SK-N-MC (cell line): ENCODE data around the gene ANAPC2.
A peak's percentile ranks its signal among the peaks of the same experiment; 100 is the strongest.

ENCODE experiments used
- DNase-seq: peaks from one replicate; pipeline ENCODE4 v3.0.0-alpha.2; 2011; ENCODE audit warnings: low read depth, low spot score
- H3K27ac ChIP-seq: fragments of 200-600 bp; sonication (generic); 2 replicates; pipeline ENCODE4 v1.5.1; 2016; ENCODE audit warnings: mixed run types
- H3K36me3 ChIP-seq: fragments of 200-600 bp; sonication (generic); 2 replicates; pipeline ENCODE4 v1.6.1; 2017; ENCODE audit warnings: antibody characterized with exemption, low read length, mixed read lengths; ENCODE audit not compliant: insufficient read depth
- H3K4me3 ChIP-seq: fragments of 200-600 bp; sonication (generic); 2 replicates; pipeline ENCODE4 v1.5.1; 2016
- H3K9ac ChIP-seq: fragments of 200-600 bp; sonication (generic); 2 replicates; pipeline ENCODE4 v1.8.0; 2017; ENCODE audit warnings: mixed run types, mixed read lengths; ENCODE audit not compliant: insufficient read length
- H3K9me3 ChIP-seq: fragments of 200-600 bp; sonication (generic); 2 replicates; pipeline ENCODE4 v1.6.1; 2017; ENCODE audit warnings: low read depth, mild to moderate bottlenecking, antibody characterized with exemption, low read length, moderate library complexity, mixed read lengths
- EZH2 ChIP-seq: fragments of 200-600 bp; sonication (generic); IDR thresholded peaks from one replicate; pipeline ENCODE4 v1.6.1; 2017; ENCODE audit warnings: antibody characterized with exemption
- FOXP2 ChIP-seq: optimal IDR thresholded peaks from 2 replicates; pipeline ENCODE3; 2011; ENCODE audit warnings: mild to moderate bottlenecking, moderate library complexity; ENCODE audit not compliant: insufficient read depth; ENCODE audit errors: extremely low read length, control extremely low read depth
- POLR2AphosphoS5 ChIP-seq: IDR thresholded peaks from 2 replicates; pipeline ENCODE4 v1.6.1; 2012; ENCODE audit warnings: mild to moderate bottlenecking, low read depth, low read length, borderline replicate concordance

Gene ANAPC2

GRCh38 chr9:137178201-137178938 is 10.0 kb downstream of the ANAPC2 start:
- Histone ChIP-seq H3K9me3 (no peaks in the 10 kb centered on the region), H3K27ac (no peak overlapping the region), H3K36me3 (peaks cover 5% of the 10 kb centered on the region; the same call in 1 of the 2 replicates), H3K4me3 (no peak overlapping the region), H3K9ac (no peak overlapping the region)
- TF ChIP-seq POLR2AphosphoS5, result no peak
- TF ChIP-seq EZH2, result no peak
- TF ChIP-seq FOXP2, result no peak
- no peak for DNase-seq

- H3K9me3 ChIP-seq, result no peaks in the 10 kb centered on the region
- H3K9ac ChIP-seq, result no peak overlapping the region
- no peak overlapping the region for H3K4me3 ChIP-seq
- no peak for DNase-seq
- no peak overlapping the region for H3K27ac ChIP-seq
- TF ChIP-seq POLR2AphosphoS5 (no peak), EZH2 (no peak), FOXP2 (no peak)
- no peaks in the 10 kb centered on the region; the same call in 1 of the 2 replicates for H3K36me3 ChIP-seq
These were observed 11.8 kb downstream of the ANAPC2 start for GRCh38 chr9:137176302-137177182.

GRCh38 chr9:137175345-137175961 is 12.9 kb downstream of the ANAPC2 start:
- Histone ChIP-seq H3K9ac (no peak overlapping the region), H3K9me3 (no peaks in the 10 kb centered on the region)
- no peak for DNase-seq

GRCh38 chr9:137174722-137175293 is 13.6 kb downstream of the ANAPC2 start:
- TF ChIP-seq FOXP2 (no peak), EZH2 (no peak), POLR2AphosphoS5 (no peak)
- H3K36me3 ChIP-seq, result no peaks in the 10 kb centered on the region; the same call in 1 of the 2 replicates
- no peaks in the 10 kb centered on the region for H3K9me3 ChIP-seq
- peak overlapping the region; percentile 58 for H3K4me3 ChIP-seq
- no peak for DNase-seq
- no peak overlapping the region for H3K9ac ChIP-seq
- H3K27ac ChIP-seq, result no peak overlapping the region

More at GRCh38 chr9:137175345-137175961, 12.9 kb downstream of the ANAPC2 start:
- peak overlapping the region; percentile 57; the same call in 1 of the 2 replicates for H3K4me3 ChIP-seq
- no peaks in the 10 kb centered on the region; the same call in 1 of the 2 replicates for H3K36me3 ChIP-seq
- TF ChIP-seq FOXP2 (no peak), POLR2AphosphoS5 (no peak; the same call in 1 of the 2 replicates), EZH2 (no peak)
- no peak overlapping the region for H3K27ac ChIP-seq

GRCh38 chr9:137173796-137174664 is 14.3 kb downstream of the ANAPC2 start:
- H3K4me3 ChIP-seq, result peak overlapping the region; percentile 58
- no peaks in the 10 kb centered on the region for H3K9me3 ChIP-seq
- no peaks in the 10 kb centered on the region for H3K36me3 ChIP-seq
- DNase-seq, result no peak
- H3K9ac ChIP-seq, result no peak overlapping the region
- H3K27ac ChIP-seq, result no peak overlapping the region
- TF ChIP-seq EZH2 (no peak), FOXP2 (no peak), POLR2AphosphoS5 (no peak)

- no peaks in the 10 kb centered on the region for H3K36me3 ChIP-seq
- no peak overlapping the region for H3K9ac ChIP-seq
- no peak for DNase-seq
- H3K9me3 ChIP-seq, result no peaks in the 10 kb centered on the region
- no peak overlapping the region for H3K4me3 ChIP-seq
- H3K27ac ChIP-seq, result no peak overlapping the region
- TF ChIP-seq FOXP2 (no peak), EZH2 (no peak), POLR2AphosphoS5 (no peak)
These were observed 15.2 kb downstream of the ANAPC2 start for GRCh38 chr9:137172901-137173795.
